H1 (cell line): Measurements from ENCODE around the gene LRIT2.

ENCODE experiments used
- CREB1 ChIP-seq: IDR thresholded peaks from 2 replicates; pipeline ENCODE4 v1.6.1; 2012; ENCODE audit warnings: inconsistent platforms
- EP300 ChIP-seq, 2 experiments: IDR thresholded peaks; 1 replicate in 1 of 2; 2 replicates in 1 of 2; pipeline ENCODE4 v1.6.1; 2011 to 2012; ENCODE audit warnings: low read depth in 2 of 2, low read length in 2 of 2, mild to moderate bottlenecking in 2 of 2, borderline replicate concordance in 1 of 2, inconsistent platforms in 1 of 2, moderate library complexity in 1 of 2
- EZH2 ChIP-seq: fragments of 200-600 bp; sonication (generic); IDR thresholded peaks from 2 replicates; pipeline ENCODE4 v1.7.1; 2012; ENCODE audit warnings: low read depth, mild to moderate bottlenecking, moderate library complexity, low read length, inconsistent platforms; ENCODE audit not compliant: severe bottlenecking
- GABPA ChIP-seq: IDR thresholded peaks from 2 replicates; pipeline ENCODE4 v1.6.1; 2011; ENCODE audit warnings: mild to moderate bottlenecking, low read length, moderate library complexity, borderline replicate concordance; ENCODE audit not compliant: insufficient read depth
- GTF2F1 ChIP-seq: IDR thresholded peaks from 2 replicates; pipeline ENCODE4 v1.6.1; 2012; ENCODE audit warnings: low read depth, low read length, improper control_type of control experiment, borderline replicate concordance
- MAFK ChIP-seq: IDR thresholded peaks from 2 replicates; pipeline ENCODE4 v1.6.1; 2012; ENCODE audit warnings: low read depth, mild to moderate bottlenecking, improper control_type of control experiment, low read length
- MAX ChIP-seq: IDR thresholded peaks from 2 replicates; pipeline ENCODE4 v1.6.1; 2012; ENCODE audit warnings: inconsistent platforms
- POLR2A ChIP-seq, 2 experiments: IDR thresholded peaks; 1 replicate in 1 of 2; 2 replicates in 1 of 2; pipeline ENCODE4 v1.6.1; 2011; ENCODE audit warnings: low read depth in 2 of 2, low read length in 2 of 2, mild to moderate bottlenecking in 2 of 2; ENCODE audit errors: control extremely low read depth in 1 of 2
- POLR2AphosphoS5 ChIP-seq: IDR thresholded peaks from 2 replicates; pipeline ENCODE4 v1.6.1; 2011; ENCODE audit warnings: low read depth, low read length
- RAD21 ChIP-seq, 2 experiments: IDR thresholded peaks in 1 of 2; conservative IDR thresholded peaks in 1 of 2; 2 replicates each; pipeline ENCODE4 v1.6.1; 2011; ENCODE audit warnings: low read depth in 2 of 2, low read length in 2 of 2, improper control_type of control experiment in 1 of 2, inconsistent platforms in 1 of 2, mild to moderate bottlenecking in 1 of 2, moderate library complexity in 1 of 2
- TF ChIP-seq, protein P1 (sequence below), 3 experiments: IDR thresholded peaks; 1 replicate in 2 of 3; 2 replicates in 1 of 3; pipeline versions ENCODE4 v1.5.1 to v1.6.1; 2011; ENCODE audit warnings: low read length in 3 of 3, mild to moderate bottlenecking in 3 of 3, inconsistent platforms in 2 of 3, low read depth in 1 of 3, moderate library complexity in 1 of 3; ENCODE audit not compliant: insufficient read depth in 1 of 3; ENCODE audit errors: control extremely low read depth in 1 of 3

DNA sequence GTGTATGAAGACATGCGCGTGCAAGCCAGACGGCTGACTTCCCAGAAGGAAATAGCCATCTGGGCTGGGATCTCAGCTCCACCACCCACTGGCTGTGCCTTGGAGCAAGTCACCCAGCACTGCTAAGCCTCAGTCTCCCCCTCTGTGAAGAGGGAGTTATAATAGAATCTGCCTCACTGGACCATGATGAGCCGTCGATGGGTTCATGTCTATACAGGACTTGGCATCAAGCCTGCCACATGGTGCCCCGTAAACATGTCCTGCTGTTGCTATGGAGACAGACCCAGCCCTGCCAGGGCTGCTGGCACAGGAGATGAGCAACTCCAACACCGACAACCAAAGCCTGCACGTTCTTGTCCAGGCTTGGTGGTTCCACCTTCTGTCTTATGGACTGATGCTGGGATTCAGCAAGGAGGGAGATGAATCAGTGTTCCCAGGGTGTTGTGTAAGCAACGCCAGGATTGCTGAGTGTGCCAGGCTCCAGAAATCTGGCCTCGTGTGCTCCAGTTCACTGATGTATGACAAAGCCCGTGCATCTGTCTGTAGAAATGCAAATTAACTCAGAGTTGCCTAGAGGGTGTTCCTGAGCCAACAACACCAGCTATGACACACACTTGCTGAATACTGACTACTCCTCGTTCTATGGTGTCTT, 46.2 kb downstream of the LRIT2 start:
- TF ChIP-seq POLR2AphosphoS5, result no peak
- TF ChIP-seq, protein P1, sequence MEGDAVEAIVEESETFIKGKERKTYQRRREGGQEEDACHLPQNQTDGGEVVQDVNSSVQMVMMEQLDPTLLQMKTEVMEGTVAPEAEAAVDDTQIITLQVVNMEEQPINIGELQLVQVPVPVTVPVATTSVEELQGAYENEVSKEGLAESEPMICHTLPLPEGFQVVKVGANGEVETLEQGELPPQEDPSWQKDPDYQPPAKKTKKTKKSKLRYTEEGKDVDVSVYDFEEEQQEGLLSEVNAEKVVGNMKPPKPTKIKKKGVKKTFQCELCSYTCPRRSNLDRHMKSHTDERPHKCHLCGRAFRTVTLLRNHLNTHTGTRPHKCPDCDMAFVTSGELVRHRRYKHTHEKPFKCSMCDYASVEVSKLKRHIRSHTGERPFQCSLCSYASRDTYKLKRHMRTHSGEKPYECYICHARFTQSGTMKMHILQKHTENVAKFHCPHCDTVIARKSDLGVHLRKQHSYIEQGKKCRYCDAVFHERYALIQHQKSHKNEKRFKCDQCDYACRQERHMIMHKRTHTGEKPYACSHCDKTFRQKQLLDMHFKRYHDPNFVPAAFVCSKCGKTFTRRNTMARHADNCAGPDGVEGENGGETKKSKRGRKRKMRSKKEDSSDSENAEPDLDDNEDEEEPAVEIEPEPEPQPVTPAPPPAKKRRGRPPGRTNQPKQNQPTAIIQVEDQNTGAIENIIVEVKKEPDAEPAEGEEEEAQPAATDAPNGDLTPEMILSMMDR (IDR thresholded peaks at IDR 0.05; ENCODE audit: control extremely low read depth in 1 of 3, insufficient read depth in 1 of 3, low read depth in 1 of 3, low read length in 3 of 3), result no peak
- TF ChIP-seq GABPA, result no peak
- TF ChIP-seq CREB1, result no peak
- no peak for TF ChIP-seq POLR2A (IDR thresholded peaks at IDR 0.05; ENCODE audit: control extremely low read depth in 1 of 2, low read depth in 2 of 2, low read length in 2 of 2)
- no peak for TF ChIP-seq GTF2F1
- no peak for TF ChIP-seq RAD21 (IDR thresholded peaks at IDR 0.05 in 1 of 2, conservative IDR thresholded peaks at IDR 0.05 in 1 of 2; ENCODE audit: low read depth in 2 of 2, low read length in 2 of 2)
- TF ChIP-seq MAX, result no peak
- no peak for TF ChIP-seq EP300 (IDR thresholded peaks at IDR 0.05; ENCODE audit: borderline replicate concordance in 1 of 2, low read depth in 2 of 2, low read length in 2 of 2)
- TF ChIP-seq MAFK, result no peak
- TF ChIP-seq EZH2, result no peak
